Femur (tissue), 1 donor: ENCODE data around the gene TESK2.

Experiments used
- DNase-seq: peaks from one replicate; pipeline ENCODE4 v3.0.0-alpha.2; 2017

Gene TESK2

DNA sequence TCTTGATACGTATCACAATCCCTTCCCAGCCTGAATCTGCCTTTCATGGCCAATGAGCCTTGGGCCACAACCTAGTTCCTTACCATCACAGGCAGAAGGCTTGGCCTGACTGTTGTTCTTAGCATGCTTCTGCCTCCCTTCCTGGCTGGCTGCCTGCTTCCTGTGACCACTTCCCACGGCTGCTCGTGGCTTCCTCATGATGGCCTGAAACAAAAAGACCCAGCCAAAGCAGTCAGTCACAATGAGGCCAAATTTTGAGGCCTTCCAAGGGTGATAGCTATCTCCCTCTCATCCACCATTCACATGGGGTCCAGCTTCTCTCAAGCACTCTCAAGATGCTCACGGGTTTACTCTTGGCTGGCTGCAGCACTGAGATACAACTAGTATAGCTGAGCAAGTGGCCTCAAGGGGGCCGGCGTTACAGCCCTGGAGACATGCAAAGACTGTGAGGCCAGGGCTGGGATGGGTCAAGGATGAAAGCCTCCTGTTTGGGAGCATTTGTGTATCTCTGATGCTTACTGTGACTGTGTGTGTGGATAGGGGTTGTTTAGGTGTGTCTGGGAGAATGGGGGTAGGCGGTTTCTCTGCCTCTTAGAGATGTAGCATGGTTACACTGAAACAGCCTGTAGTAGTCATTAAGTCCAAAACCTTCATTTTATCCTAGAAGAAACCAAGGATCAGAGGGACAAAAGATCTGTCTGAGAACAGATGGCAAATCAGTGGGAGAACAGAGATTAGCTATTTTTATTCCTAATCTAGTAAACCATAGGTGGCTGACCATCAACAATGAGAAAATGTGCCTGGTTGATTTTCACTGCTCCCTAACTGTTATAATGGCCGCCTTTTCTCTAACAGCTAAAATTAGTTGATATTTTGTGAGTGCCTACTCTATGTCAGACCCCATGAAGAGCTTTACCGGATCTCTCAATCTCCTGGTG lies 156.4 kb downstream of the TESK2 start:
- DNase-seq, result no peak

DNA sequence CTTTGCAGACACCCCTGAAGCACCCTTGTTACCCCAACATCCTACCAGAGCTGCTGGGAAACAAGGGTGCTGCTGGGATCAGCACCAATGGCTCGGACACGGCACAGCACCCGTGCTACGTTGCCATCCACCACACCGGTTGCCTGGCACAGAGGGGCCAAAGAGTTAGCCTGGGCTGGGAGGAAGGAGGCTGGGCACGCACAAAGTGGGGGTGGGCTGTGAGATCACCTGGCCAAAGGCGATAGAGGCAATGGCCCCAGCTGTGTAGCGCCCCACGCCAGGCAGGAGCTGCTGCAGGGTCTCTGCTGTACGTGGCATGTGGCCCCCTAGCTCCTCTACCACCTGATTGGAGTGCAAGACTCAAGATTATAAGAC lies 158.6 kb downstream of the TESK2 start:
- DNase-seq, result no peak

DNA sequence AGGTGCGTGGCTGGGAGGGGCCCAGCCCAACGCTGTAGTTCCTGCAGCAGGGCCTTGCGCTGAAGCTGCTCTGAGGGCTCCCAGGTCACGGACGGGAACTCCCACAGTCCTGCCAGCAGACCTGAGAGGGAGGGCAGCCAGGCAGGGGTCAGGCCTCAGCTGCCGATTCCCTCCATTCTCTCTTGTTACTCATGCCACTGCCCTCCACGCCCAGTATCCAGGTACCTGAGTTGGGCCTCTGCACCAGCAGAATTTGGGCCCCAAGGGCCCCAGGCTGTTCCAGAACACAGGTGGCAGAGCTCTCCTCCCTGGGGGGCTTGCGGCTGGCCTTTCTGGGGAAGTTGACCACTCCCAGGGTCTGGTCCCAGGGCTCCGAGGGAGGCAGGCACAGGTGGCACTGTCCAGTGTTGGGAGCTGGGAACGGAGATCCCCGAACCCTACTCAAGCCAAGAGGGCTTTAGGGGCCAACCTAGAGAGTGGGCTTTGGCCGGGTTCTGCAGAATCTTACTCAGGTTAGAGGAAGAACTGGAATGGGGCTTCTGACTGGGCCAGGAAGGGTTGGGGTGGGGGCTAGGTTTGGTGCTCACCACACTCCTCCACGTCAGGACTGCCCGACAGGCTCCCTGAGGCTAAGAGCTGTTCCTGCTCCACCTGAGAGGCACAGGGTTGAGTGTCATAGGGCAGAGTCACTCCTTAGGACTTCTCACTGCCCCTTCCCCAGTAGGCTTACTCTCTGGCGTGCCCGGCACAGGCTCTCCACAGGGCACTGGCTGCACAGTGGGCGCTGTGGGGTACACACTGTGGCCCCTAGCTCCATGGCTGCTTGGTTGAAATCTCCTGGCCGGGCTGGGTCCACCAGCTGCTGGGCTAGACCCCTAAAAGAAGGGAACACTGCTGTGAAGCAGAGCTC lies 159.3 kb downstream of the TESK2 start:
- no peak for DNase-seq

DNA sequence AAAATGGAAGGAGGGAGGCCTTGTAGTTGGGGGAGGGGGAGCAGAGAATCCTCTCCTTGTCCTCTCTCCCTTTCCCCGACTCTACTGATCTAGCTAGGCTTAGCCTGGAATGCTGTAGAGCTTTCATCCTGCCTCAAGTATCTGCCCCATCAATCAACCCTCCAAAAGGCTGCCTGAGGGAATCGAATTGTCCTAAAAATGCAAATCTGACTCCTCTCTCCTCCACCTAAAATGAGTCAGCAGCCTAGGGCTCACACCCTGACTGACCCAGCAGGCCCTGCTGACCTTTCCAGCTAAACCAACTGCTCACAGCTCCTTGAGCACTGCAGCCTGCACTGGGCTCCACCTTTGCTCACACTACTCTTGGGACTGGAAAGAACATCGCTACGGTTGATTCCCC lies 161.5 kb downstream of the TESK2 start:
- no peak for DNase-seq

DNA sequence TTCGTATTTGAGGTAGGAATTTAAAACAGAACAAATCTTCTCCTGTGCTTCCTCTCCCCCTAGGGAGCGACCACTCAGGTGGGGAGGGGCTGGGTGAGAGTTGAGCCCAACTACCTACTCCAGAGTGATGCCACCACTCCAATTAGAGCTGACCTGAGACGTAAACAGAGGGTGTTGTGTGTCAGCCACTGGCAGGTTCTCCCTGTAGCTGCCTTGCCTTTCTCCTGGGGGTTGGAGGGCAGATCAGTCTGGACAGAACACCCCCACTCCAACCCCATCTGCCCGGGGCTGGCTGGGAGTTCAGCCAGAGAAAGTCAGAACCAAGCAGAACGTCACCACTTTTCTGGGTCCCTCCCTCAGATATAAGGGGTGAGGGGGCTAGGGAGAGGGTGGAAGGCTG lies 162.3 kb downstream of the TESK2 start:
- no peak for DNase-seq

DNA sequence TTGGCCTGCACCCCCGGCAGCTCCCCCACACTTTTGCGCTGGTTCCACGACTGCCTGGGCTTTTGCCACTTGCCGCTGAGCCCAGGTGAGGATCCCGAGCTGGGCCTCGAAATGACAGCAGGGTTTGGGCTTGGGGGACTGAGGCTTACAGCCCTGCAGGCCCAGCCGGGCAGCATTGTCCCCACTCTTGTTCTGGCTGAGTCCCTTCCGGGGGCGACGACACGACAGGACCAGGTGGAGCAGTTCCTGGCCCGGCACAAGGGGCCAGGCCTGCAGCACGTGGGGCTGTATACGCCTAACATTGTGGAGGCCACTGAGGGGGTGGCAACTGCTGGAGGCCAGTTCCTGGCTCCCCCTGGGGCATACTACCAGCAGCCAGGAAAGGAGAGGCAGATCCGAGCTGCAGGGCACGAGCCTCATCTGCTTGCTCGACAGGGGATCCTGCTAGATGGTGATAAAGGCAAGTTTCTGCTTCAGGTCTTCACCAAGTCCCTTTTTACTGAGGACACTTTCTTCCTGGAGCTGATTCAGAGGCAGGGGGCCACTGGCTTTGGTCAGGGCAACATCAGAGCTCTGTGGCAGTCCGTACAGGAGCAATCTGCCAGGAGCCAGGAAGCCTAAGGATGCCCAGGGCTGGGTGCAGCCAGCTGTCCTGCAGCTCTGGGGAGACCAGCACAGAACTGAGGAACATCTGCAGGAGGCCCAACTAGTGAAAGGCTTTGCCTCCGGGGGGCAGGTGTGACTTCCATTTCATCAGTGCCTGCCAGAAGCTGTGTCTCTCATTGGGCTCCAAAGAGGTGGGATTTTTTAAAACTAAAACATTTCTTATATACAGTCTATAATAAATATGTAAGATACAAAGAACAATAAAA lies 163.1 kb downstream of the TESK2 start:
- DNase-seq, result no peak

DNA sequence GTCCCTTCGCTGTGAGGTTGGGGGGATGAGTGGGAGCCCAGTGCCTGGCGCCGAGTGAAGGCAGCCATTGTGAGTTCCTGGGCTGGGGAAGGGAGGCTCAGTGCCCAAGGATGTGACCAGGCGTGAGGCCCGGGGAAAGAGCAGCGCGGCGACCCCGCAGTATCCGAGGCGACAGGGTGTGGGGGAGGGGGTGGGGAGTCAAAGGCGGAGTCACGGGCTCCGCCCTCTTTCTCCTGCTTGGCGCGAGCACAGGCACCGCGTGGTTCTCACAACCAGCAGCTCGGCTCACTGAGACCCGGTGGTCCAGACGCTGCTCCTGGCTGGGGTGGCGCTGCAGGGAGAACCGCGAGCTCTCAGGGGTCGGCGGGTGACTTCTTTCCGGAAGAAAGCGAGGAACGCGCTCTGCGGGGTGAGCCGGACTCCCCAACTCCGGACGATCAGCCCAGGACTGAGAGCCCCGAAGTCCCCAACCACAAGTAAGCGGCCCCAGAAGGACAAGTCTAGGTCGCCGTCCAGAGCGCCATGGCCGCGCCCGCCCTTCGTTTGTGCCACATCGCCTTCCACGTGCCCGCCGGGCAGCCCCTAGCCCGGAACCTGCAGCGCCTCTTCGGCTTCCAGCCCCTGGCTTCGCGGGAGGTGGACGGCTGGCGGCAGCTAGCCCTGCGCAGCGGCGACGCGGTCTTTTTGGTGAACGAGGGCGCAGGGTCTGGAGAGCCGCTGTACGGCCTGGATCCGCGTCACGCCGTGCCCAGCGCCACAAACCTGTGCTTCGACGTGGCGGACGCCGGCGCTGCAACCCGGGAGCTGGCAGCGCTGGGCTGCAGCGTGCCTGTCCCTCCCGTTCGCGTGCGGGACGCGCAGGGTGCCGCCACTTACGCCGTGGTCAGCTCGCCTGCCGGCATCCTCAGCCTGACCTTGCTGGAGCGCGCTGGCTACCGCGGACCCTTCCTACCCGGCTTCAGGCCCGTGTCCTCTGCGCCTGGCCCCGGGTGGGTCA lies 164.0 kb downstream of the TESK2 start, which contains the start of gene HPDL:
Gene HPDL, plus strand, starts transcription at position 269 of the 997 bp plus-strand sequence. Its CDS starts 254 bp downstream, at position 523.
- peak; percentile 90 for DNase-seq

DNA sequence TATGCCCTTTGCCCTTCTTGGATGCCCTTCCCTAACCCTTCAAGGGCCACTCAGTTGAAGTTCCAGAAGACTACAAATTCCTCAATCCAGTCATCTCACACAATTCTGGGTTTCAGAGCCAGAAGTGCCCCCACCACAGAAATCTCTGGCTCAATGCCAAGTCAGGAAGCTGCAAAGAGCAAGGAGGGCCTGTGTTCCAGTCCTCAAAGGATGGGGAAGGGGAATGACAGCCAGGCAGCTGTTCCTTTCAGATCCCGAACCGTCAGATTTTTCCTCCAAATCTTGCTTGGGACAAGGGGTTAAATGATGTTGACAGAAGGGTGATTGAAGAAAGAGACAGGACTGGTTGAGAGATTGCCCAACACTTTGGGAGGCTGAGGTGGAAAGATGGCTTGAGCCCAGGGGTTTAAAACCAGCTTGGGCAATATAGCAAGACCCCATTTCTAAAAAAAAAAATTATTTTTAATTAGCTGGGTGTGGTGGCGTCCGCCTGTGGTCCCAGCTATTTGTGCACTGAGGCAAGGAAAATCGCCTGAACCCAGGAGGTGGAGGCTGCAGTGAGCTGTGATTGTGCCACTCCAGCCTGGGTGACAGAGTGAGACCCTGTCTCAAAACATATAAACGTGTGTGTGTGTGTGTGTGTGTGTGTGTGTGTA lies 165.0 kb downstream of the TESK2 start:
- no peak for DNase-seq

DNA sequence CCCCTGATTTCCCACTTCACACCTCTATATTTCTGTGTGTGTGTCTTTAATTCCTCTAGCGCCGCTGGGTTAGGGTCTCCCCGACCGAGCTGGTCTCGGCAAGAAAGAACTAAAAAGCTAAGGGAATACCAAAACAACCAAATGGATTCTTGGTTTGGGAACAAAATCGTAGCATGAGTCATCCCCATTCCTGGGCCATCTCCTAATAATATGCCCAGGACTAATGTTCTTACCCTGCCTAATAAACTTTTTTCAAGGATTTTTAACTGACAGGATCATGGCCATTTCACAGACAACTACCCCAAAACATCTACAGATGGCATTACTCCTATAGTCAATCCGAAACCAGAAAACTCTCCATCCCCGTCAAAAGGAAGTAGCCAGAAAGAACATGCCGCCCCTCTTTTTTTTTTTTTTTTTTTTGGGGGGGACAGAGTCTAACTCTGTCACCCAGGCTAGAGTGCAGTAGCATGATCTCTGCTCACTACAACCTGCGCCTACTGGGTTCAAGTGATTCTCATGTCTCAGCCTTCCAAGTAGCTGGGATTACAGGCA lies 168.4 kb downstream of the TESK2 start:
- DNase-seq, result no peak

DNA sequence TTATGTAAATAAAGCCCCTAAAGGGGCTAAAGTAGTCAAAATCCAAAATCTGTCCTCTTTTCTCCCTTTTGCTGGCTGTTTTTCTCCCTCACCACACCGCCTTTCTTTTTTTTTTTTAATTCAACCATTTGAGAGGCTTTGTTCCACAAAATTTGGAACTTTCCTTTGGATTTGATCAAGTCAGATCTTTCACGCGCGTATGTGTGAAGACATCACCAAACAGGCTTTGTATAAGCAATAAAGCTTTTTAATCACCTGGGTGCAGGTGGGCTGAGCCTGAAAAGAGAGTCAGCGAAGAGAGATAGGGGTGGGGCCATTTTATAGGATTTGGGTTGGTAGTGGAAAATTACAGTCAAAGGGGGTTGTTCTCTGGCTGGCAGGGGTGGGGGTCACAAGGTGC lies 169.5 kb downstream of the TESK2 start:
- DNase-seq, result no peak

DNA sequence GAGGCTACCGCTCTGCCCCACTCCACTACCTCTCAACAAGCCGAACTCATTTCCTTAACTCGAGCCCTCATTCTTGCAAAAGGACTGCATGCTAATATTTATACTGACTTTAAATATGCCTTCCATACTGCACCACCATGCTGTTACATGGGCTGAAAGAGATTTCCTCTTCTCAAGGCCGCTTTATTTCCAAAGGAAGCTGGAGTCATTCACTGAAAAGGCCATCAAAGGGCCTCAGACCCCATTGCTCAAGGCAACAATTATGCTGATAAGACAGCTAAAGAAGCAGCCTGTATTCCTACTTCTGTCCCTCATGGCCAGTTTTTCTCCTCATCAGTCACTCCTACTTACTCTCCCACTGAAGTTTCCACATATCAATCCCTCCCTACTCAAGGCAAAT lies 171.2 kb downstream of the TESK2 start:
- DNase-seq, result no peak

DNA sequence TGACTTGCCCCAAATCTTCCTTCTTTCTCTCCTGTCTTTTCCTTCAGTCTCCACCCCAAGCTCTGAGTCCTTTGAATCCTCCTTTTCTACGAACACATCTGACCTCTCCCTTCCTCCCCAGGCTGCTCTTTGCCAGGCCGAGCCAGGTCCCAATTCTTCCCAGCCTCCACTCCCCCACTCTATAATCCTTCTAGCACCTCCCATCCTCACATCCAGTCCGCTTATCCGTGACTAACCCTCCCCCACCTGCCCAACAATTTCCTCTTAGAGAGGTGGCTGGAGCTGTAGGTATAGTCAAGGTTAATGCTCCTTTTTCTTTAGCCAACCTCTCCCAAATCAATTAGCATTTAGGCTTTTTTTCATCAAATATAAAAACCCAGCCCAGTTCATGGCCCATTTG lies 173.8 kb downstream of the TESK2 start:
- no peak for DNase-seq

DNA sequence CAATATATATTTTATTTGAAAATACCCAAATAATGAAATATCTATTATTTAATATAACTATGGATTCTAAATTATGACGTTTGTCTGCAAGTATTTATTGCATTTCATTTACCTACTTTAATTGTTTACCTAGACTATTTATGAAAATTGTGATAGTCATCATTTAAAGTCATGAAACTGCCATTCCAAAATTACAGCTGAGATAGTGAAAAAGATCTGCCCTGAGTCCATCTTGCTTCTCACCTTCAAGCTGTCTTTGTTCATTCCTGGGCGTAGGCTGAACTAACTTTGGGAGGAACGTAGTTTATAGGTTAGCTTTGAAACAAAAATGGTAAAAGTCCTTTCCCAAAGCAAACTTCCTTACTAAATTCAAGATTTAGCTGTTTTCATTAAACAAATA lies 176.7 kb downstream of the TESK2 start:
- no peak for DNase-seq

DNA sequence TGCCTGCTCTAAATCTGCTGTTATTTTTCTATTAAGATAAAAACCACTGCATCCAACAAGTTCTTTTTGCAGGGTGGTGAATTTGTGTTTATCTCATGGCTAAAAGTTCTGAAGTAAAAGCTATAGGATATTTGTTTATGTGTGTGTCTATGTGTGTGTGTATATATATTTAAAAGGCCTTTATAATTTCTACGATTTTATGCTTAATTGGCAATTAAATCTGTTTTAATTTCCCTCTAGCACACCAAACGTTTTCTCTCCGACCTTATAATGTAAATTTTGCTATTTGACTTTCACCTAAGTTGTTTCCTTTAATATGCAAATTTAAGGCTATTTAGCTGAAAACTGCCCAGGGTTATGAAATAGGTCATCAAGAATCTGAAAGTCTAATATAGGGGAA lies 184.1 kb downstream of the TESK2 start:
- no peak for DNase-seq

DNA sequence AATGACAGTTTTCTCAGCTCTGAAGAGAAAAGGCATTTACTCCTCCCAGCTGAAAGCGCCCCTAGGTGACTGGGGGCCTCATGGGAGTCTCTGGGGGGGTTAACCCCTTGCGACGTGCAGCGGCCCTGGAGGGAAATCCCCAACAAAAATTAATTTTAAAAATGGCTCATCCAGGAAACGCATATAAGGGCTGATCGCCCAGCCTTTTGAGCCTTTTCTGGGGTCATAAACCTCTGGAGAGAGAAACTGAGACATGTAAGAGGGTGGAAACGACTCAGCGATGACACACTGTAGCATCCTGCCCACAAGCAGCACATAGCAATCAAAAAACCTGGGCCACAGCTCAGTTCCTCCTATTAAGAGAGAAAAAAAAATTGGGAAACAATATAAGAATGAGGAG lies 184.6 kb downstream of the TESK2 start:
- DNase-seq, result no peak

DNA sequence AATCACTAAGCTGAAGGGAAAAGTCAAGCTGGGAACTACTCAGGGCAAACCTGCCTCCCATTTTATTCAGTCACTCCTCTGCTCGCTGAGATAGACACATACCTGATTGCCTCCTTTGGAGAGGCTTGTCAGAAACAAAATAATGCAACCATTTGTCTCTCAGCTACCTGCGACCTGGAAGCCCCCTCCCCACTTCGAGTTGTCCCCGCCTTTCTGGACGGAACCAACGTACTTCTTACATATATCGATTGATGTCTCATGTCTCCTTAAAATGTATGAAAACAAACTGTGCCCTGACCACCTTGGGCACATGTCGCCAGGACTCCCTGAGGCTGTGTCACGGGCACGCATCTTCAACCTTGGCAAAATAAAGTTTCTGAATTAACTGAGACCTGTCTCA lies 185.7 kb downstream of the TESK2 start:
- DNase-seq, result no peak

DNA sequence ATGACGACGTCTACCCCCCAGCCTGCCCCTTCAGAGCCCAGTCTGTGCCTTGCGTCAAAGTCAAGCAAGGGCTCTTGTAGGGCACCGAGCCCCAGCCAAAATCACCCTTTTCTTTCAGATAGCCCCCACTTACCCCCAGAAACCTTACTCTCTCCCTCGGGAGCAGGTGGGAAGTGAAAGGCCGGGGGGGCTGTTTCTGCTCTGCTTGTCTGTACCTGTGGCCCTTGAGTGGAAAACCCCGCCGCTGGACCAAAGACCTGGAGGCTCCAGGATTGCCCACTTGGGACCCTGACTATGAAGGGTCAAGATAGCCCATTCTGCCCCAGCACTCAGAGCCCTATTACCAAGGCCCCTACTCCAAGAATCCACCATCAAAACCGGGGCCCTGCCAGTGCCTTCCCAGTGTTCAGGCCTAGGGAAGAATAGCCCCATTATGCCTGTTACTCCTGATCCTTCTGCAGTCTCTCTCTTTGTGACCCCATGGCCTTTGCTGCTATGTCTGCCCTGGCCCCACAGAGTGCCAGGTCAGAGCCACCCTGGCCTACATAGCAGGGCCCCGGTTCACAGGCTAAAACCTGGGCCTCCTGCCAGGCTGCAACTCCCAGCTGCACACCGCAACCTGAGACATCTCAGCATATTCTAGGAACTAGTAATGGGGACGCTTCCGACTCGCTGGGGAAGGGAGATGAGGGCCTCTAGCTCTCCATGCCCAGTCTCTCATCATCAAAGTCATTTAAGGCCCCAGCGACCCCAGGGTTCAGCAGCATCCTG lies 186.5 kb downstream of the TESK2 start:
- peak; percentile 48 for DNase-seq

DNA sequence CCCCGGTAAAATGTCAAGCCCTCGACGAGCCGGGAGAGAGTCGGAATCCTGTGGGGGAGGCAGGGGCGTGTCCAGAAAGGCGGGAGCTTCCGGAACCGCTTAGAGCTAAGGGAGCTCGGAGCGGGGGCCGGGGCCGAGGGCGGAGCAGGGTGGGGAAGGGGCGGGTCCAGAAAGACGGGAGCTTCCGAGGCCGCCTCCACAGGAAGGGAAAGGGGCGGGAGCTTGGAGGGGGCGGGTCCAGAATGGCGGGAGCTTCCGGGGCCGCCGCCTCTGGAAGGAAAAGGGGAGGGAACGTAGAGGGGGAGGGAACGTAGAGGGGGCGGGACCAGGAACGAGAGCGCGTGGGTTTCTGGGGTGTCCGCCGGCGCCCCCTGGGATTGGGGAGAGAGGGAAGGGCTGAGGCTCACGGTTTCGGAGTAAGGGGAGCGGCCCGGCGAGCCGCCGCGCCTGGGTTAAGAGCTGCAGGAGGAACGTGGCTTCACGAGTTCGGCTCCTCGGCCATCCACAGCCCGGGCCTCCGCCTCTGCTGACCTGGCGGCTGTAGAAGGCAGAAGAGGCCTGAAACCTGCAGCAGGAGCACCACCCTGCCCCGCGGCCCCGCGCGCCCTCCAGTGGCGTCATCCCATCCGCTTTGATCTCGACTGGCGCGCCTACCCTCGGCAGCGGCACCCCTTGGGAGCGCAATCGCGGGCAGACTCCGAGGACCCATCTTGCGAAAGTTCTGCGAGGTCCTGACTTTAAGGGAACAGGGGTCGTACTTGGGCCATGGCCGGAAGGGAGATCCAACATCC lies 187.2 kb downstream of the TESK2 start:
- DNase-seq, result peak; percentile 99
